HFFc6 (cell line): ENCODE measurements around the gene MAFG. TPM values are rescaled to one million over a fixed set of nuclear protein-coding genes. Genes with fewer than 3 reads are reported as not detected.
A peak's percentile ranks its signal among the peaks of the same experiment; 100 is the strongest.

ENCODE experiments used
- DNase-seq: peaks from one replicate; pipeline ENCODE4 v3.0.0-alpha.2; 2018
- H3K27ac Mint-ChIP-seq: 2 replicates; pipeline ENCODE4 v1.8.0; 2020; ENCODE audit warnings: mild to moderate bottlenecking, mixed read lengths
- H3K27me3 Mint-ChIP-seq: 2 replicates; pipeline ENCODE4 v1.8.0; 2021; ENCODE audit warnings: mild to moderate bottlenecking, moderate library complexity, mixed read lengths; ENCODE audit not compliant: insufficient read depth
- H3K36me3 Mint-ChIP-seq: 2 replicates; pipeline ENCODE4 v1.8.0; 2021; ENCODE audit warnings: low read depth, mixed read lengths
- H3K4me1 Mint-ChIP-seq: 2 replicates; pipeline ENCODE4 v1.8.0; 2020; ENCODE audit warnings: low read depth, mixed read lengths
- H3K4me3 Mint-ChIP-seq: 2 replicates; pipeline ENCODE4 v1.8.0; 2020; ENCODE audit warnings: mild to moderate bottlenecking, moderate library complexity, mixed read lengths
- H3K9me3 Mint-ChIP-seq: 2 replicates; pipeline ENCODE4 v1.8.0; 2020; ENCODE audit warnings: mild to moderate bottlenecking, mixed read lengths
- CTCF ChIP-seq: fragments of 200-600 bp; sonication (generic); IDR thresholded peaks from 2 replicates; pipeline ENCODE4 v1.5.0; 2021; ENCODE audit warnings: antibody characterized with exemption, mild to moderate bottlenecking
- total RNA-seq, 6 experiments: library from RNA; stranded (reverse); fragmentation: NEBNext Ultra II Directional; extraction: Animal tissue kit (Norgen Biotek cat#: 25700); gene quantifications; 2 replicates in 1 of 6; 3 replicates in 5 of 6; pipeline ENCODE4 v1.2.3, GENCODE V29; 2021

Gene MAFG
- total RNA-seq, 6 experiments from 2014 or later: 17.7 to 22.4 (median 18.2) TPM

- no peak for TF ChIP-seq CTCF
- Mint-ChIP-seq H3K4me1 (peaks cover 12% of the 10 kb centered on the region), H3K36me3 (peaks cover 32% of the 10 kb centered on the region), H3K27me3 (no peaks in the 10 kb centered on the region), H3K27ac (no peak overlapping the region), H3K9me3 (no peaks in the 10 kb centered on the region), H3K4me3 (no peak overlapping the region)
- no peak for DNase-seq
Measured at GRCh38 chr17:81911969-81912368, 15.6 kb downstream of the MAFG start.

GRCh38 chr17:81911277-81911961, 16.1 kb downstream of the MAFG start, which contains the start of gene PCYT2:
Gene PCYT2 (minus strand): TSS chr17:81911399. CDS start chr17:81911355, 44 bp downstream.
- peak; percentile 72 for DNase-seq
- Mint-ChIP-seq H3K4me3 (peak within 1 kb of the TSS; percentile 93), H3K9me3 (no peaks in the 10 kb centered on the region), H3K27me3 (no peaks in the 10 kb centered on the region), H3K27ac (peak within 1 kb of the TSS; percentile 66), H3K4me1 (peaks cover 7% of the 10 kb centered on the region), H3K36me3 (peaks cover 26% of the 10 kb centered on the region)
- TF ChIP-seq CTCF: peak; percentile 44

DNA sequence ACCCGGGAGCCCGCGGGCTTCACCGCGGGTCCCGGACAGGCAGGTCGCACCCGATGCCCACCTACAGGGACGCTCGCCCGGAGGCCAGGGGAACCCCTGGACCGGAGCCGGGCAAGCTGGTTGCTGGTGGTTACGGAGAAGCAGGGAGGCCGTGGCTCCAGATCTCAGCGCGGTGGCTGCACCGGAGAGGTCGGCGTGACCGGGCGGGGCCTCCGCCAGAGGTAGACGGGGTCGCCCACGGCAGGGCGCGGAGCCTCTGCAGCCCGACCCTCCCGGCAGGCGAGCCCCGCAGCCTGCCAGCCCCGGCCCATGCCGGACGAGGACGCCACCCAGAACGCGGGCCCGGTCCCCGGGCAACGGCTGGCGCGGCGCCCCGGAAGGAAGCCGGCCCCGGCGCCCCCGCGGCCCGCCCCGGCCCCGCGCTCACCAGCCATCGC, 16.7 kb downstream of the MAFG start:
- DNase-seq: no peak
- Mint-ChIP-seq H3K4me3 (peak overlapping the region; percentile 93), H3K4me1 (peaks cover 1% of the 10 kb centered on the region; the same call in 1 of the 2 replicates), H3K27me3 (no peaks in the 10 kb centered on the region), H3K9me3 (no peaks in the 10 kb centered on the region), H3K27ac (peak overlapping the region; percentile 66; the same call in 1 of the 2 replicates), H3K36me3 (peaks cover 21% of the 10 kb centered on the region)
- no peak for TF ChIP-seq CTCF

DNA sequence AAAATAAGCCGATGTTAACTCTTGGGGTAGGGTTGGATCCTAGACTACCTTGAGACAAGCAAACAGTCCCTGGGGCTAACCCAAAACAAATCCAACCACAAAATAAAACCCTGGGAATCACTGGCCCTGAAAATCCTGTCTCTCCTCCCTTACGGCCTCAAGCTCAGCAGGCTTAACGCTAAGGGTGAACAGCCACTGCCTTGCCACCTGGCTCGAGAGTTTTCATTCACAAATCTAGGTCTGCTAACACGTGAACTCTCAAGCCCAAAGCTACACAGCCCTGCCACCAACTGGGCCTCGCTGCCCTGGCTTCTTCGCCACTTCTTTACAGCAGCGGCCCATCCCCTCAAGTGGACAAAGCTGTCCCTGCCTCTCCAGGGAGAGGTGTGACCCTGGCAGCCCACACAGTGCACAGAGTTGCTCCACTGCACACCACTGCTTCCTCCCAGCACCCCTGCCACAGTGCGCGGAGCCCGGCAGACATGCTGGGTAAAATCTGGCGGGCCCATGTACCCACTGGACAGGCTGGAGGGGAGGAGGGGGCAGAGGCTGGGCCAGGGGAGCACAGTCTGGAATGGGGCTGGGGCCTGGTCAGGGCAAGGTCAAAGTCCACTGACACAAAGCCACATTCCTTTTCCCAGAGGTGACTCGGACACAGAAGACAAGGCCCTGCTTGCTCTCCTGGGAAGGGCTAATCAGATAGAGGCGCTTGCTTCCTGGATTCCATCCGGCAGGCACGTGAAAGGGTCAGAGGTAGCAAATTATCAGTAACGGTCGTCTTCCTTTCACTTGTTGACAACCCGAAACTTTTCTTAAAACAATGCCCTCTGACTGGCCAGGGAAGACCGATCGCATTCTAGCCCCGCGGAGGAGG, 17.3 kb downstream of the MAFG start:
- no peaks in the 10 kb centered on the region for H3K27me3 Mint-ChIP-seq
- H3K4me3 Mint-ChIP-seq: peak overlapping the region; percentile 93
- DNase-seq: no peak
- H3K4me1 Mint-ChIP-seq: no peaks in the 10 kb centered on the region
- H3K36me3 Mint-ChIP-seq: peaks cover 20% of the 10 kb centered on the region
- TF ChIP-seq CTCF: no peak
- no peaks in the 10 kb centered on the region for H3K9me3 Mint-ChIP-seq
- peak overlapping the region; percentile 66 for H3K27ac Mint-ChIP-seq

DNA sequence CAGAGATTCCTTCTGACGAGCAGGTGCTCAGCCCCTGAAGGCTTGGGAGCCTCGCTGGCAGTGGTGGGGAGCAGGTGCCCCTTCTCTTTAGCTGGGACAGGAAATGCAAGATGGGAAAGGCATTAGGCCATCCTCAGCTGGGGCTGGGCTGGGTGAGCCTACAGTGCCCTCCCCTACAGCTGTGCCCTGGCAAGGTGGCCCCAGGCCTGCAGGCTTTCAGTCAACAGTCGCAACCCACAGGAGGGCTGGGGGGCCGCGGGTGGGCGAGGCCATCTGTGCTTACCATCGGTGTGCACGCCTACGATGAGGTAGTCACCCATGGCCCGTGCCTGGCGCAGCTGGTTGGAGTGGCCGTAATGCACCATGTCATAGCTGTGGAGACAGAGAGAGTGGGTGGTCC, 18.3 kb downstream of the MAFG start:
- Mint-ChIP-seq H3K4me3 (no peak overlapping the region), H3K36me3 (peaks cover 17% of the 10 kb centered on the region), H3K4me1 (no peaks in the 10 kb centered on the region), H3K27ac (no peak overlapping the region), H3K9me3 (no peaks in the 10 kb centered on the region), H3K27me3 (no peaks in the 10 kb centered on the region)
- no peak for DNase-seq
- TF ChIP-seq CTCF: no peak
